Skeletal muscle tissue (tissue), 4 donors: ENCODE results near the gene CCDC186. TPM values are rescaled to one million over a fixed set of nuclear protein-coding genes. Genes with fewer than 3 reads are reported as not detected.

ENCODE experiments used
- H3K27ac ChIP-seq: one replicate; pipeline ENCODE4 v1.7.0; 2013; ENCODE audit warnings: mild to moderate bottlenecking, low read depth, low read length, inconsistent platforms
- H3K27me3 ChIP-seq, 3 donors: one replicate each; pipeline ENCODE4 v1.7.0; 2013; ENCODE audit warnings: low read length in 3 of 3; ENCODE audit not compliant: control insufficient read depth in 3 of 3, insufficient read depth in 3 of 3
- H3K36me3 ChIP-seq, 3 donors: one replicate each; pipeline ENCODE4 v1.7.0; 2013; ENCODE audit warnings: low read length in 3 of 3; ENCODE audit not compliant: control insufficient read depth in 3 of 3, insufficient read depth in 3 of 3
- H3K4me1 ChIP-seq, 3 donors: one replicate each; pipeline ENCODE4 v1.7.0; 2013; ENCODE audit warnings: low read length in 3 of 3, mild to moderate bottlenecking in 3 of 3; ENCODE audit not compliant: control insufficient read depth in 3 of 3, insufficient read depth in 3 of 3
- H3K4me3 ChIP-seq, 3 donors: one replicate each; pipeline ENCODE4 v1.7.0; 2013; ENCODE audit warnings: low read length in 3 of 3
- H3K9ac ChIP-seq, 3 donors: one replicate each; pipeline ENCODE4 v1.7.0; 2013; ENCODE audit warnings: low read length in 3 of 3, mild to moderate bottlenecking in 3 of 3, moderate library complexity in 2 of 3, low read depth in 1 of 3
- H3K9me3 ChIP-seq, 3 donors: one replicate each; pipeline ENCODE4 v1.7.0; 2013; ENCODE audit warnings: low read length in 3 of 3; ENCODE audit not compliant: control insufficient read depth in 3 of 3
- total RNA-seq: library from RNA; depleted of rRNA; stranded (reverse); fragments of >200 nt; gene quantifications from one replicate; pipeline ENCODE4 v1.2.3, GENCODE V29; 2014
- donor health status: Osteomylitis.

Gene CCDC186
- total RNA-seq, 1 donor from 2014 or later, result 9.4 TPM

- Histone ChIP-seq H3K4me1 (peaks cover 2 to 12% (median 5%) of the 10 kb centered on the region in 3 donors), H3K4me3 (no peak overlapping the region), H3K9ac (no peak overlapping the region), H3K27me3 (no peaks in the 10 kb centered on the region), H3K36me3 (no peaks in the 10 kb centered on the region), H3K9me3 (no peaks in the 10 kb centered on the region), H3K27ac (no peak overlapping the region)
Observed at GRCh38 chr10:114176511-114176910, 2.5 kb upstream of the CCDC186 start.

GRCh38 chr10:114175667-114176066 lies 1.7 kb upstream of the CCDC186 start:
- Histone ChIP-seq H3K27ac (no peak overlapping the region), H3K27me3 (no peaks in the 10 kb centered on the region), H3K36me3 (no peaks in the 10 kb centered on the region), H3K4me3 (no peak overlapping the region), H3K9ac (no peak overlapping the region), H3K9me3 (no peaks in the 10 kb centered on the region), H3K4me1 (peaks cover 2 to 12% (median 5%) of the 10 kb centered on the region in 3 donors)

GRCh38 chr10:114174695-114175188 lies 739 bp upstream of the CCDC186 start:
- Histone ChIP-seq H3K36me3 (peaks cover 0 to 3% (median 0%) of the 10 kb centered on the region in 3 donors), H3K9me3 (no peaks in the 10 kb centered on the region), H3K27me3 (no peaks in the 10 kb centered on the region), H3K27ac (peak overlapping the region; percentile 96), H3K4me1 (peaks cover 2 to 12% (median 5%) of the 10 kb centered on the region in 3 donors), H3K4me3 (peak overlapping the region; percentile 95 to 97 (median 96)), H3K9ac (peak overlapping the region; percentile 90 to 99 (median 97))

GRCh38 chr10:114173603-114173920 lies 441 bp downstream of the CCDC186 start:
- peaks cover 2 to 12% (median 5%) of the 10 kb centered on the region in 3 donors for H3K4me1 ChIP-seq

GRCh38 chr10:114172776-114173602 lies 1.0 kb downstream of the CCDC186 start:
- H3K27me3 ChIP-seq, result no peaks in the 10 kb centered on the region
- peaks cover 0 to 3% (median 0%) of the 10 kb centered on the region in 3 donors for H3K9me3 ChIP-seq
- peak overlapping the region; percentile 97 to 99 (median 99) for H3K9ac ChIP-seq
- peak overlapping the region; percentile 96 for H3K27ac ChIP-seq
- H3K4me1 ChIP-seq, result peaks cover 2 to 12% (median 5%) of the 10 kb centered on the region in 3 donors
- H3K4me3 ChIP-seq, result peak overlapping the region; percentile 95 to 97 (median 96)
- H3K36me3 ChIP-seq, result peaks cover 0 to 3% (median 0%) of the 10 kb centered on the region in 3 donors

More at GRCh38 chr10:114173603-114173920, 441 bp downstream of the CCDC186 start:
- Histone ChIP-seq H3K27me3 (no peaks in the 10 kb centered on the region), H3K27ac (peak overlapping the region; percentile 96), H3K9ac (peak overlapping the region; percentile 97 to 99 (median 99)), H3K36me3 (peaks cover 0 to 3% (median 0%) of the 10 kb centered on the region in 3 donors), H3K9me3 (peaks cover 0 to 2% (median 0%) of the 10 kb centered on the region in 3 donors), H3K4me3 (peak overlapping the region; percentile 95 to 97 (median 96))

GRCh38 chr10:114172216-114172615 lies 1.8 kb downstream of the CCDC186 start:
- Histone ChIP-seq H3K36me3 (peaks cover 0 to 3% (median 0%) of the 10 kb centered on the region in 3 donors), H3K4me1 (peaks cover 2 to 12% (median 5%) of the 10 kb centered on the region in 3 donors), H3K9ac (peak overlapping the region in 1 of 3 donors; percentile 44), H3K4me3 (peak overlapping the region in 2 of 3 donors; percentile 95 to 96), H3K27ac (no peak overlapping the region), H3K27me3 (no peaks in the 10 kb centered on the region), H3K9me3 (peaks cover 0 to 3% (median 0%) of the 10 kb centered on the region in 3 donors)

- H3K4me3 ChIP-seq, result no peak overlapping the region
- H3K9me3 ChIP-seq, result peaks cover 0 to 3% (median 0%) of the 10 kb centered on the region in 3 donors
- H3K4me1 ChIP-seq, result peaks cover 2 to 6% (median 5%) of the 10 kb centered on the region in 3 donors
- H3K27me3 ChIP-seq, result no peaks in the 10 kb centered on the region
- H3K27ac ChIP-seq, result no peak overlapping the region
- H3K9ac ChIP-seq, result no peak overlapping the region
- peaks cover 0 to 3% (median 0%) of the 10 kb centered on the region in 3 donors for H3K36me3 ChIP-seq
Observed at GRCh38 chr10:114168450-114169009, 5.5 kb downstream of the CCDC186 start.

- Histone ChIP-seq H3K4me3 (no peak overlapping the region), H3K27ac (no peak overlapping the region), H3K27me3 (no peaks in the 10 kb centered on the region), H3K9ac (no peak overlapping the region), H3K36me3 (peaks cover 0 to 3% (median 0%) of the 10 kb centered on the region in 3 donors), H3K4me1 (peaks cover 0 to 3% (median 3%) of the 10 kb centered on the region in 3 donors), H3K9me3 (peaks cover 0 to 3% (median 0%) of the 10 kb centered on the region in 3 donors)
Observed at GRCh38 chr10:114167985-114168384, 6.0 kb downstream of the CCDC186 start.

- Histone ChIP-seq H3K9me3 (peaks cover 0 to 3% (median 0%) of the 10 kb centered on the region in 3 donors), H3K4me1 (peaks cover 0 to 3% (median 0%) of the 10 kb centered on the region in 3 donors), H3K27me3 (no peaks in the 10 kb centered on the region), H3K4me3 (no peak overlapping the region), H3K9ac (no peak overlapping the region), H3K36me3 (peaks cover 0 to 3% (median 2%) of the 10 kb centered on the region in 3 donors), H3K27ac (no peak overlapping the region)
Observed at GRCh38 chr10:114166494-114166893, 7.5 kb downstream of the CCDC186 start.
